ENCODE results near the gene RTP3. TPM values are rescaled to one million over a fixed set of nuclear protein-coding genes. Genes with fewer than 3 reads are reported as not detected.
A peak's percentile ranks its signal among the peaks of the same experiment; 100 is the strongest.

RTP3 gene
- polyA plus RNA-seq, 3 donors: 0.06 TPM; not detected in 2

- no peak for DNase-seq
These were observed 28.8 kb upstream of the RTP3 start for GRCh38 chr3:46468753-46469600.

GRCh38 chr3:46469680-46470357 is 28.0 kb upstream of the RTP3 start:
- DNase-seq: no peak

GRCh38 chr3:46470831-46471230 is 26.9 kb upstream of the RTP3 start:
- DNase-seq: no peak

GRCh38 chr3:46471371-46471914 is 26.3 kb upstream of the RTP3 start:
- no peak for DNase-seq

GRCh38 chr3:46472736-46473135 is 25.0 kb upstream of the RTP3 start:
- no peak for DNase-seq

- no peak for DNase-seq
These were observed 20.6 kb upstream of the RTP3 start for GRCh38 chr3:46477145-46477544.

- no peak for DNase-seq
These were observed 20.0 kb upstream of the RTP3 start for GRCh38 chr3:46477756-46478155.

GRCh38 chr3:46478341-46478740 is 19.4 kb upstream of the RTP3 start:
- no peak for DNase-seq

- DNase-seq: no peak
These were observed 18.8 kb upstream of the RTP3 start for GRCh38 chr3:46479021-46479420.

- no peak for DNase-seq
These were observed 18.1 kb upstream of the RTP3 start for GRCh38 chr3:46479696-46480095.

GRCh38 chr3:46480491-46481195 is 17.1 kb upstream of the RTP3 start:
- DNase-seq: no peak

GRCh38 chr3:46481636-46482035 is 16.1 kb upstream of the RTP3 start:
- DNase-seq: no peak

- DNase-seq: no peak
These were observed 15.0 kb upstream of the RTP3 start for GRCh38 chr3:46482632-46483350.

- DNase-seq: no peak
These were observed 14.0 kb upstream of the RTP3 start for GRCh38 chr3:46483825-46484224.

GRCh38 chr3:46484388-46484787 is 13.4 kb upstream of the RTP3 start:
- DNase-seq: no peak

- peak; percentile 46 for DNase-seq
These were observed 12.6 kb upstream of the RTP3 start for GRCh38 chr3:46484911-46485778.

GRCh38 chr3:46485779-46486175 is 12.0 kb upstream of the RTP3 start:
- no peak for DNase-seq

GRCh38 chr3:46488735-46489361 is 8.9 kb upstream of the RTP3 start:
- peak; percentile 90 for DNase-seq

GRCh38 chr3:46489381-46489780 is 8.4 kb upstream of the RTP3 start:
- DNase-seq: no peak

- DNase-seq: no peak
These were observed 7.9 kb upstream of the RTP3 start for GRCh38 chr3:46489875-46490274.
